ENCODE results near the gene AKAP12.

AKAP12 gene

GRCh38 chr6:151232899-151233298 is 6.9 kb upstream of the AKAP12 start:
- in situ Hi-C loops (cut with MboI; ENCODE audit: low sequenced_read_pairs), result no loop called here

GRCh38 chr6:151233731-151234130 is 6.0 kb upstream of the AKAP12 start:
- in situ Hi-C loops (cut with MboI; ENCODE audit: low sequenced_read_pairs), result no loop called here

- in situ Hi-C loops (cut with MboI; ENCODE audit: low sequenced_read_pairs), result no loop called here
These were observed 2.9 kb upstream of the AKAP12 start for GRCh38 chr6:151236668-151237401.

DNA sequence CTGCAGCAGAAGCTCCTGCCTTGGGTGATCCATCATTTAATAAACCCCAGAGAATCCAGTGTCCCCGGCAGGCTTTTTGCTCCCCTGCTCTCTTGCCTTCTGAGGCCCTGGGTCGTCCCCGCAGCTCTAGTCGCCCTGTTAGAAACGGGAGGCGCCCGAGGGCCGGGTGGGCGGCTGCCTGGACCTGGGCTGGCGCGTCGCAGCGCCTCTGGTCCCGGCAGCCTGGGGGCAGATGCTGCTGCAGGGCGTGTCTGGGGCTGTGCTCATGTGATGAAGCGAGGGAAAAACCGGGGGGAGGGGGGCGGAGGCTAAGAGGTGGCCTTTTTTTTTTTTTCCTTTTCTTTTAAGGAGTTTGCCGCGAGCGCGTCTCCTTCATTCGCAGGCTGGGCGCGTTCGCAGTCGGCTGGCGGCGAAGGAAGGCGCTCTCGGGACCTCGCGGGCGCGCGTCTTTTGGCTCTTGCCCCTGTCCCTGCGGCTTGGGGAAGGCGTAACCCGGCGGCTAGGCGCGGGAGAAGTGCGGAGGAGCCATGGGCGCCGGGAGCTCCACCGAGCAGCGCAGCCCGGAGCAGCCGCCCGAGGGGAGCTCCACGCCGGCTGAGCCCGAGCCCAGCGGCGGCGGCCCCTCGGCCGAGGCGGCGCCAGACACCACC is 394 bp downstream of the AKAP12 start:
- in situ Hi-C loops (cut with MboI; ENCODE audit: low sequenced_read_pairs), result no loop called here

DNA sequence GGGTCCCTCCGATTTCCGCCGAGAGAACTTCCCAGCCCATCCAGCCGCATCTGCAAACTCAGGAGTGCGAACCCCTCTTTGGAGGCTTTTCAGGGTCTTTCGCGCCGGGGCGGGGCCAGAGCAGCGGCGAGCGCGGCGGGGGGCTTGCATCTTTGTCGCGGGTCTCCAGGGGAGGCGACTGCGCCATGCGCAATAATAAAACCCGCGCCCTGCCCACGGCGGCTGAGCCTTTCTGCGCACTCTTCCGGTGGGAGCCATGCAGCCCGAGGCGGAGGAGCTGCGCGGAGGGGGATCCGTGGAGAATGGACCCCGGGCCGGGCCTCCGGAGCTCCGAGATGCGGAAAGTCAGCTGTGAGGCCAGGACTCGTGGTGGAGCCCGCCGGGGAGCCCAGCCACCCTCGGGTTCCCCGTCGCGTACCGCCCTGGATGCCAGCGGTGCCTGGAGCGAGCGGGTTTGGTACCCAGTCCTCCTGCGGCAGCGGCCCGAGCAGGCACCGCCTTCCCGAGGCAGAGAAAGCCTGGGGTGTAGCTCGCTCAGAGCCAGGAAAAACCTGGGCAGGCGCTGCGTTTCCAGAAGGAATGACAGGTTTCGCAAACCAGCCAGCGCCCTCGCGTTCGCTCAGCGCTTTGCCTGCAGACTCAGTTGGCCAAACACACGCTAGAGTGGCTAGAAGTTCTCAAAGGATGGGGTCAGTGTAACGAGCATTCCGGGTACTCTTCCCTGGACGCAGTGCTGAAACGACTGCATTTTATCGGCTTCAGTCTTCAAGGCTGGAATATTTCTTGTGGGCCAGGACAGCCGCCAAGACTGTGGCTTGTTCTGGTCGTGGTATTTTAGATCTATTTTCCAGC is 1.2 kb downstream of the AKAP12 start:
- in situ Hi-C loops (cut with MboI; ENCODE audit: low sequenced_read_pairs), result no loop called here

DNA sequence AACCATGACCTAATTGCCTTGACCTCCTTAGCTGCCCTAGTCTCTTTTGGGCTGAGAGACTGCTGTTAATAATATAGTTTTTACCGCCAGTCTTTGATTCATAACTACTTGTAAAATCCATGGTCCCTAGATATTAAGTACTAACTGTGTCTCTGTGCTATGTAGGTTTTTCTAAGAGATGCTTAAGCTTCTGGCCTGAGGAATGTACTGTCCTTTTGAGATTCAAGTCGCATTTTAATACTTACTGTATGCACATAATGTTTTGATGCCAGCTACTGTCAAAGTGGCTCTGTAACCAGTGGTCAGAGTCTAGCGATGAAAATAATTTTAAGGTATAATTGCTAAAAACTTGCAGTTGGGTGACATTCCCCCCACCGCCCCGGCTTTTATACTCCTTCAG is 2.1 kb downstream of the AKAP12 start:
- in situ Hi-C loops (cut with MboI; ENCODE audit: low sequenced_read_pairs), result no loop called here

GRCh38 chr6:151242420-151242861 is 2.7 kb downstream of the AKAP12 start:
- in situ Hi-C loops (cut with MboI; ENCODE audit: low sequenced_read_pairs), result no loop called here

- in situ Hi-C loops (cut with MboI; ENCODE audit: low sequenced_read_pairs), result no loop called here
These were observed 3.7 kb downstream of the AKAP12 start for GRCh38 chr6:151243481-151243880.

DNA sequence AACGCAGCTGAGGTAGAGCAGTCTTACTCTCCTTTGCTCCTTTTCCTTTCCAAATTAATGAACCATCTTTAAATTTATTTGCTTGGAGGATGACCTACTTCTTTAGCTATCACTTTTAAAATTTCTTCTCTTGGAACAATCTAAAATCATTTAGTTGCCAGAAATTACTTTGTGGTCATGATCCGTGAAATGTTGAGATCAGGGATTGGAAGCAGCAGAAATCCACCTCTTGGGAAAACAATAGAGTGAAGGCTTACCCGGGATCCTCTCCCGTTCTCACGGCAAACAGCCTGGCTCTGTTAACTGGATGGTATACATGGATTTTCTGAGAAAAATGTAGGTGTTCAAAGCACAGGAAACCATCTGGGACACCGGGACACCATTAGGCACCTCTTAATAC is 7.7 kb downstream of the AKAP12 start:
- in situ Hi-C loops (cut with MboI; ENCODE audit: low sequenced_read_pairs), result no loop called here

GRCh38 chr6:151248295-151248694 is 8.5 kb downstream of the AKAP12 start:
- in situ Hi-C loops (cut with MboI; ENCODE audit: low sequenced_read_pairs), result no loop called here

DNA sequence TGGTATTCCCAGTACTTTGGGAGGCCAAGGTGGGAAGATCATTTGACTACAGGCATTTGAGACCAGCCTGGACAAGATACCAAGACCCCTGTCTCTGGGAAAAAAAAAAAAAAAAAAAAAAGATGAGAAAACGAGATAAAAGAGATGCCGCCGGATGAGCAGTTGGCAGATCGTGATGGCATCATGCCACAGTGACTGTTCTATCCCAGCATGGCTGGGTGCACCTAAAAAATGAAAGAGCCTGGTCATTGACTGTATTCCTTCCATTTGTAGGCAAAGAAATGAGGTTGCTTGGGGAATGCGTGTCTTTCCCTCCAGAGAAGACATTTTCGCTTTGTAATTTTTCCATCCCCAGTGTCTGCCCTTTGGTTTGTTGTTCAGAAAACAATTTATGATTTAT is 12.9 kb downstream of the AKAP12 start:
- in situ Hi-C loops (cut with MboI; ENCODE audit: low sequenced_read_pairs), result no loop called here

- in situ Hi-C loops (cut with MboI; ENCODE audit: low sequenced_read_pairs), result no loop called here
These were observed 14.8 kb downstream of the AKAP12 start for GRCh38 chr6:151254451-151255081.

DNA sequence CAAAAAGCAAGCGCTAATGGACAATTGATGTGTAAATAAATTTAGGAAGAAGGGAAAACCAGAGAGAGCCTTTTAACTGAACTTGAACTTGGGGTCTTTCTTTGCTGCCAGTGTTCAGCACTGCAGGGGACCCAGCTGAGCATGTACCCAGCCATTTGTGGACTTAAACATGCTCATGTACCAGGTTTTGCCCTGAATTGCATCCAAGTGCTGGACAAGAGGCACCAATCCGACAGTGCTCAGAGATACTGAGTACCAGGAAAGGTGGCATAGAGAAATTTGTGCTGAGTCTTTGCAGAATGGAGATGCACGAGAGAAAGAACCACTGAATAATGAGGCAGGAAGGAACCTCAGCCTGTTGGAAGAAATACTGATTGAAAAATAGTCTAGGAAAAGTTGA is 16.0 kb downstream of the AKAP12 start:
- in situ Hi-C loops (cut with MboI; ENCODE audit: low sequenced_read_pairs), result no loop called here

GRCh38 chr6:151257985-151258445 is 18.2 kb downstream of the AKAP12 start:
- in situ Hi-C loops (cut with MboI; ENCODE audit: low sequenced_read_pairs), result no loop called here

GRCh38 chr6:151260205-151260604 is 20.4 kb downstream of the AKAP12 start:
- in situ Hi-C loops (cut with MboI; ENCODE audit: low sequenced_read_pairs), result no loop called here

GRCh38 chr6:151263035-151263434 is 23.3 kb downstream of the AKAP12 start:
- in situ Hi-C loops (cut with MboI; ENCODE audit: low sequenced_read_pairs), result no loop called here

- in situ Hi-C loops (cut with MboI; ENCODE audit: low sequenced_read_pairs), result no loop called here
These were observed 24.2 kb downstream of the AKAP12 start for GRCh38 chr6:151263967-151264366.

DNA sequence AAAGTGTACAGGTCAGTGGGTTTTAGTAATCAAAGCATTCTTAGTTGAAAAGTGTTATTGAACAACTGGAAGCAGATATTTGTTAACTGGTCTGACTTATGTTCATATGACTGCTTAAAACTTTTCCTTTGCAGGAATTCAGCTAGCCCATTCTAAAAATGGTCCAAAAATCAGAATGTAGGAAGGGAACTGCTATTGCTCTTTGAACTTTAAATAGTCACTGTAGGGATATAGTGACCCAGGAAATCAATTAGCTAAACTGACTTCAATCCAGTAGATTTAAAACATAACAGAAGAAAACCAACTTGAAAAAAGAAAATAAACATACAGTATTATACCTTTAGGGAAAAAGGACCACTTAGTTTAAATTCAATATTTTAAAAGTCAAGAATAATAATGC is 25.5 kb downstream of the AKAP12 start:
- in situ Hi-C loops (cut with MboI; ENCODE audit: low sequenced_read_pairs), result no loop called here

DNA sequence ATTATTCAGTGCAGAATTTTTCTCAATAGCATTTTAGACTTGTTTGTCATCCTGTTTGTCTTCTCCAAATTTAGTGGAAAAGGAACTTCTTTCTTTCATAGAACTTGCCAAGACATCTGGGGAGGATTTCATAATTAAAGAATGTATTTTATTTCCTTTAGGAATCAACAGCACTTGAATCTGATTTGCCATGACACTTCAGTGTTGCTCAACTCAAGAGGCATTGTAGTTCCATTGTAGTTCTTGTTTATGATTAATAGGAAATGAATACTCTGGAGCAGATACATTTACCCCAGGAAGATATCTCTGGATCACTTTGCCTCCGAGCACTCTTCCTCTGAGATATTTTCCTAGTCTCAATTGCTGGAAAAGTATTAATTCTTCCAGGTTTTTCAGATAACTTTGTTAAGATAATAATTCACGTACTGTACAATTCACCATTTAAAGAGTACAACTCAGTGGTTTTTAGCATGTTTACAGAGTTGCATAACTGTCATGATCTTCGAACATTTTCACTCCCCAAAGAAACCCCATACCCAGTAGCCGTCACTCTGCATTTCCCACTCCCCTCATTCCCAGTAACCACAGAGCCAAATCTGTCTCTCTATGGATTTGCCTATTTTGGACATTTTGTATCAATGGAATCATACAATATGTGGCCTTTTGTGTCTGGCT is 29.7 kb downstream of the AKAP12 start:
- in situ Hi-C loops (cut with MboI; ENCODE audit: low sequenced_read_pairs), result no loop called here

- in situ Hi-C loops (cut with MboI; ENCODE audit: low sequenced_read_pairs), result no loop called here
These were observed 35.4 kb downstream of the AKAP12 start for GRCh38 chr6:151275121-151275520.

DNA sequence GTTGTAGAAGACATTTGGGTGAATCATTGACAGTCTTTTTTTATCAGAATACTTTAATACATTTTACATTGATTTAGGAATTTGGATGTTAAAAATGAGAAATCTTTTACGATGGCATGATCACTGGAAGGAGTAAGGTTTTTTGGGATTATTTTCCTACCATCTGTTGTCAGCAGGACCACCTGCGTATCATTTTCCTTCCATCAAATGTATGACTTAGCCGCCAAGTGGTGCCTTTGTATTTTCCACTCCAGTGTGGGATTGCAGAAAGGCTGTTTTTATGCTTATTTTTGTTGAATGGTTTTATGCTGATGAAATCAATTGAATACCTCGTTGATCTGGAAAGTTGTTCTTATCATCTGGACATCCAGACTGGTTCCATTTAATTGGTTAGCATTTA is 35.8 kb downstream of the AKAP12 start:
- in situ Hi-C loops (cut with MboI; ENCODE audit: low sequenced_read_pairs), result no loop called here

Measured in HL-60/S4 treated with phorbol 12-myristate 13-acetate at 8.2 ng/mL for 4 days and 3 days (cell line).